ENCODE results near the gene STN1.

Gene STN1

DNA sequence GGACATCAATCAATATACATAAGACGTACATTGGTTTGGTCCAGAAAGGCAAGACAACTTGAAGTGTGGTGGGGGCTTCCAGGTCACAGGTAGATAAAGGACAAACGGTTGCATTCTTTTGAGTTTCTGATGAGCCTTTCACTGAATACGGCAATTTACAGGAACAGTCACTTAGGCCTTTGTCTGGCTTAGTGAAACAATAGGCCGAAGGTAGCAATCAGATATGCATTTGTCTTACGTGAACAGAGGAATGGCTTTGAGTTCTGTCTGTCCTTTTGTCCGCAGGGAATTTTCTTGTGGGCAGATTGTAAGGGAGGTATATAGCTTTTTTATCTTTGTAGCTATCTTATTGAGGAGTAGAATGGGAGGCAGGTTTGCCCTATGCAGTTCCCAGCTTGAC lies 10.8 kb upstream of the STN1 start:
- DNase-seq = no peak

DNA sequence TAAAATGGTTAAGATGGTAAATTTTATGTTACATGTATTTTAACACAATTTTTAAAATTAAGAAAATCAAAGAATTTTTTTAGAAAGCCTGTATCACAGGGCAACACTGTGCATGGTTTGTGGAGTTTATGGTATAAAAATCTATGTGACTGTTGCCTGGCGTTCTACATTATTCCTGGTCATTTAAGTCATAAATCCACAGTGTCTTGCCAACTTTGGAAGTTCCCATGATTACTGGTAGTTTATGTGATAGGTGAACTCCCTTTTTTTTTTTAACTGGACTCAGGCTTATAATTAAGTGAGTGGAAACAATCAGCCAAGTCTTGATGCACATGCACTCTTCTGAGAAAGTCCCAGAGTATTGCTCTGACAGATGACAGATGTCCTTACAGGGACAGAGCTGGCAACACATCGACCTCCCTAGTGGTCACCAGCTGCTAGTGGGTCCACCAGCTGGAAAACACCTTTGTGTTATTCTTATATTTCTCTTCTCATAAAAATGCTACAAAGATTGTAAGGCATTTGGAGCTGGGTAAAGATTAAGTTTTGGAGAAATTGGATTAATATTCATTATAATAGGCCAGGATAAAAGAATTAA lies 8.8 kb upstream of the STN1 start:
- no peak for DNase-seq

DNA sequence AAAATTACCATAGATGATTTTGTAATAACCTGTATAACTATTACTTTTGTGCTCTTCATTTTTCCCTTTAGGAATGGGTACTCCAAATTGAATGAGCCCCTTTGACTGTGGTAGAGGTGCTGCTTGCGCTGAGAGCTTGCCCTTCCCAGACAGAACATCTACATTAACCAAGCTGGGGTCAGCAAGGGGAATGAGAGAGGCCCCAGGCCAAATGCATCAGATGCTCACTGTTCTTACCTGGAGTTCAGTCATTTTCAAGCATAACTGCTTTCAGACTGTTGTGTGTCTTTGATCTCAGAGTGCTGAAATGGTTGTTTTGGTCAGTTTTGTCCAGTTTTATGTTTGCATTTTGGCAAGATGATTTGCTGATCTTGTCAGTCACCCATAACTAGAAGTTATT lies 7.6 kb upstream of the STN1 start:
- DNase-seq = no peak

DNA sequence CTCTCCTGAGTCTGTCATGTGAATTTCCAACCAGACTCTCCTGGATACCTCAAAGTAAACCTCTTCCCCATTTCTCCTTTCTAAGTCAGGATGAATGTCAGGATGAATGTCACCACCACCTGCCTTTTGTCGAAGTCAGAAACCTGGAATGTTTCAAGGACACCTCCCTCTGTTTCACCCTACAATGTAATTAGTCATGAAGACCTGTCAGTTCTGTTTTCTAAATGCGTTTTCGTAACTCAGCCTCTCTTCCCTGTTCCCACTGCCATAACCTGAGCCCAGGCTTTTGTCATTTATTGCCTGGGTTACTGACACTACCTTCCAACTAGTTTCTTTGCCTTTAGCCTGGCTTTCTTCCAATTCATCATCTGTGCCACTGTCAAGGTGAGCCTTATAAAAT lies 5.5 kb upstream of the STN1 start:
- no peak for DNase-seq

DNA sequence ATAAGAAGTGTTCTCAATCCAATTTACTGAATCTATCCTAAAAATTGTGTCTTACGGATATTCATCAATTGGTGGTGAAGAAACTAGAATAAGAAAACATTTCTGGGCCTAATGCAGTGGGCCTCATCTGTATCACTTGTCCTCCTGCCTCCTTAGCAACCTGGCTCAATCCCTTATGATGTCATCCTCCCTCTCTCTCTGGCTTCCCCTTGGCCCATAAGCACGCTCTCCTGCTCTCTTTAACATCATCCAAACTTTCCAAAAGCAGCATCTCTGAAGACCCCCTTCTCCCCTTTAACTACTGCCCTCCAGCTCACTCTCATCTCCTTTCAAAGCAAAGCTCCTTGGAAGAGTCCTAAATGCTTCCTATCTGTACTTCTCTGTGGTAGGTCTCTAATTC lies 4.7 kb upstream of the STN1 start:
- no peak for DNase-seq

DNA sequence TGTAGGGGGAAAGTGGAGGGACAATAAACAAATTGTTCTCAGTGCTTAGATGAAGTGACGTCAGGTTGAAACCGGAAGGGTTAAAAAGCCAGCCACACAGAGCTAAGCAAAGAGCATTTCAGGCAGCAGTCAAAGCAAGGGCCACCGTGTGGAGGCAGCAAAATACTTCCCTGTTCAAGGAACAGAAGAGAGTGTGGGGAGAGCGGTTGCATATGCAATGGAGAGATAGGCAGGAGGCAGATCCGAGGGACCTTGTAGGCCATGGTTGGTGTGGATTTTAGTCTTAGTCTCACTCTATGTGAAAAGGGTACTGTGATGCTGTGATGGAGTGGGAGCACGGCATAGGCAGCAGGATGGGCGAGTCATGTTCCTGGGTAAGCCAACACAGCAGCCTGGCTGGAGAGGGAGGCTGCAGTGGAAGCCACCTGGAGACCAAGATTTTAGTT lies 3.8 kb upstream of the STN1 start:
- peak; percentile 49 for DNase-seq

DNA sequence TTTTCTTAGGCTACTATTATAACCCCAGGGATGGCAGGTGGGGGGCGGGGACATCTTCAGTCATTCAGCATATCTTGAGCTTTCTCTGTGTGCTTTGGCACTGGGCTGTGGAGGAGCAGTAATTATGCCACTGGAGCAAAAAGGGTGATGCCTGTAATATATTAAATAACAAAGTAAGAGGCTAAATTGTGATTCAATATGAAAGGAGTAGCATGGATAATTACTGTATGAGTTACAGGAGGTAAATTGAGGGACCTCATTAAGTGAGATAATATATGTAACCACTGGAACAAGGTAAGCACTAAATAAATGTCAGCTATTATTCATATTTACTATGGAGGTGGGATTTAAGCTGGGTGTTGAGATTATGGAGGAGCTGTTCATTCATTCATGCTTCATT lies 3.3 kb upstream of the STN1 start:
- no peak for DNase-seq

DNA sequence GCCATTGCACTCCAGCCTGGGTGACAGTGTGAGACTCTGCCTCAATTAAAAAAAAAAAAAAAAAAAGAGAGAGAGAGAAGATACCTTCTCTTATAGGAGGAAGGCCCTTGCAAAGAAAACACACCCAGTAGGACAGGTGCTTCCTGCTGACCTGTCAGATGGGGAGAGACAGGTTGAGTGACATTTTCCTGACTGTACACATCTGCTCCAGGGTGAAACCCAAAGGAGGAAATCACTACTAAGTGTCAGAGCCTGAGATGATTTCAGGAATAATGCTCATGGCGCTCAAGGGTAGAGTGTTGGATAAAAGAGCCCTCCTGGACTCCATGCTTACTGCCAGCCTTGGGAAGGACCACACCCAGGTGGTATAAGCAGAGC lies 1.7 kb upstream of the STN1 start:
- DNase-seq = no peak

DNA sequence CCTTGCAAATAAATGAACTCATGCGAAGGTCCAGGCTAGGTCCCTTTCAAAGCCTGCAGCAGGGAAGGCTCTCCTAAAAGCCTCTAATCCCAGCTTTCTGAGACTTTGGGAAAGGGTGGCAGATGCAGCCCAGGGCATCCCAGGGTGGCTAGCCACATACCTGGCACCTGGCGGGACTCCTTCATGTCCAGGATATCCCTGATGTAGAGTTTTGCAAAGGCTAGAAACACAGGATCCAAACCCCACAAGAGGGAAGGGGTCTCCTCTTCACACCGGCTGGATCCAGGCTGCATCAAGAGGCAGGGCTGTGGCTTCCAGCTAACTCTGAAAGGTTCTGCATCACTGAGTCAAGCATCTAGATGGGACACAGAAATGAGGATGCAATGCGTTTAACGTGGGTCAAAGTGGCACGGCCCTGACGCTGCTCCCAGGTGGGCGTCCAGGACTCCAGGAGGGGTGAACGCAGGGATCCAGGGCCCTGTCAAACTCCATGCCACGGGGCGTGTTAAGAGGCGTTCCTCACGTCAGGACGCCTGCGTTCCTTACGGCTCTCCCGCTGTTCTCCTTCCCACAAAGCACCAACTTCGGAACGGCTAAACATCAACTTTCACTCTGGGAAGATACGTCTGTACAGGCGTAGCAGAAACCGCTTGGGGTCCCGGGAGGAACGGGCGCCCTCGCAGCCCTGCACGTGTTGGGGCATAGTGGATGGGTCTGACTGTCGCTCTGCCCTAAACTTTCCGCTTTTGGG lies 507 bp downstream of the STN1 start:
- DNase-seq = peak; percentile 57

DNA sequence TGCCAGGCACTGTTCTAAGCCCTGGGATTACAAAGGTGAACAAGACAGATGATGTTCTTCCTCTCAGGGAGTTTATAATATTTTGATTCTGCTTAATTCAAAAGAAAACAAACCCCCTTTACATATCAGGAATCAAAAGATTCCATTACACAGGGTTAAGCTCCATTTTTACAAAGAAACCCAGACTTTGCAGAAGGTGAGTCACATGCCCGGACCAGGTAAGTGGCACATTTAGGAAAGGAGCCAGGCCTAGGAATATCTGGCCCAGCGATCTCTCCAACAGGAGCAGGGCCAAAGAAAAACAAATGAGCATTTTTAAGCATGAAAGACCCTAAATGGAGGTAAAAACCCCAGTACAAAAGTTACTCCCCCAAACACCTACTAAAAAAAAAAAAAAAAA lies 1.1 kb downstream of the STN1 start:
- no peak for DNase-seq

DNA sequence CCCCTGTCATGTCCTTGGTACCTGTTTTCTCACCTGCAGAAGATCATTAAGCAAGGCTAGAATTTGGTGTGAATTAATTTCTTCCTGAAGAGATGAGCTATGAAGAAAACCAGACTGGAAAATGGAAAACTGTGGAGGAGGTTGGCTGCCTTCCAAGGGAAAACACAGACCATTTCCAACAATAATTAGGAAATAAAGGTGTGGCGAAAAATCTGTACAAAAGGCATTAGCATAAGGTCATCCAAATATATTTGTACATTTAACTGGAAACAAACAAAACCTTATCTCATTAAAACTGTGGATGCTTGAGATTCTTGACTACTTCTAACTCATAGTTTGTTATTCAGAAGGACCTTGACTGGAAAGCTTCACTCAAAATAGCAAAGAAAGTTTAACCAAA lies 1.7 kb downstream of the STN1 start:
- DNase-seq = no peak

DNA sequence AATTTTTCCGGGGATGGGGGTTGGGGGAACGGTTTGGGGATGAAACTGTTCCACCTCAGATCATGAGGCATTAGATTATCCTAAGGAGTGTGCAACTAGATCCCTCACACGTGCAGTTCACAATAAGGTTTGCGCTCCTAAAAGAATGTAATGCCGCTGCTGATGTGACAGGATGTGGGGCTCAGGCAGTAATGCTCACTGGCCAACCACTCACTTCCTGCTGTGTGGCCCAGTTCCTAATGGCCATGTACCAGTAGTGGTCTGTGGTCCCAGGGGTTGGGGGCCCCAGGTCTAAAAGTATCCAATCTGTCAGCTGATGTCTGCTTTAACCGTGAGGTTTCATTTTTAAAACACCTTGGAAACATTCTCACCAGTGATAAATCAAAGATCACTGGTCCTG lies 2.2 kb downstream of the STN1 start:
- DNase-seq = peak; percentile 51

DNA sequence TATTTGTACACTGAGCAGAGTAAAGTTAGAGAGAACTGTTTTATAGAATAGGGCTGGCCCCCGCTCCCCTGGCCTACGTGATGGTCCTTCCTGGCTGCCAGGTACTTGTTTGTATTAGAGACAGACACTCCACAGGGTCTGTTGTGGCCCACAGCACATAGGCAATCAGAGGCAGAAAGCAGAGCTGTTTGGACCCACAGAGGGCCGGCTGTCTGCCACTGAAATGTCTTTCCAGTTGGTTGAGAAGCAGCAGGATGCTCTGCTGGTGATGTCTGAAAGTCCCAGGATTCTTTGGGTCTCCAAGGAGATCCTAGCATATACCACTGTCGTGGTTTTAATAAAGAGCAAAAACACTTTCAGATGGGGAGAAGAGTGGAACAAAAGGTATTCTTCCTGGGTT lies 5.2 kb downstream of the STN1 start:
- DNase-seq = no peak

DNA sequence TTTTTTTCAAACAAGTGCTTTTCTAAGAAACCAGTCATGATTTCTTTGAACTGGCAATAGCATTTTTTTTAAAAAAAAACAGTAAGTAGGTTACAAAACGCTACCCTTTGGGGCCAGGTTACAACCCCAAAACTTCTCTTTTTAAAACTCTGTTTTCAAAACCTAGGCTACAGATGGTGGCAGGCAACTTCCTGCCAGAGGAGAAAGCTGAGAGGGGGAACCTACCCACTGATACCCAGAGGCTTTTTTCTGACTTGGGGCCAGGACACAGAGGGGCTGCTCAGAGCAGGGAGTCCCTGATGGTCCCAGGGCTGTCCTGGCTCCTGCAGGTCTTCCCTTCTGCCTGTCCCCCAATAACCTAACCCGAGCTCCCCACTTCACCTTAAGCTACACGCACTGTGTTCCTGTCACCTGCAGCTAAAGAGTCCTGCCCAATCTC lies 6.9 kb downstream of the STN1 start:
- DNase-seq = peak; percentile 48

DNA sequence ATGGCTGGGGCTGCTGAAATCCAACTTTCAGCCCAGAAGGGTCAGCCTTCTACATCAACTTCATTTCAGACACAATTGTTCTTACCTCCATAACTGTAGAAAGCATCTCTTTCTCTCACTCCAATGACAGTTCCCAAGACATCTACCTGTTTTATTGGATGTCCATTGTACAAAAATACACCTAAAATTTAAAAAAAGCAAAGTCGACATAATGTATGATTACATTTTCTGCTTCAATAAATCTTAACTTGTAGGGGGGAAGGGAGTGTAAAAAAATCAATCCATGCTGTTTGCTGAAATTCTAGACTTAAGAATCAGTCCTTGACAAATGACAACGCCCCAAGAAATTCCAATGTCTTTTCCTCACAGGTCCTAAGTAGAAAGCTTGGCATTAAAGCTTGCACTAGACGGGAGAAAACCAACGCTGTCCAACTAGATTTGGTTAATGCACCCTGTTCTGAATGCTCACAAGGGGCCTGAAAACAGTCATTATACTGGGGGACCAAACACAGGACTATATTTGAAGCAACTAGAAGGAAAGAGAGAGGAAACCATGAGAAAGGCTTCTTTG lies 7.5 kb downstream of the STN1 start:
- no peak for DNase-seq

DNA sequence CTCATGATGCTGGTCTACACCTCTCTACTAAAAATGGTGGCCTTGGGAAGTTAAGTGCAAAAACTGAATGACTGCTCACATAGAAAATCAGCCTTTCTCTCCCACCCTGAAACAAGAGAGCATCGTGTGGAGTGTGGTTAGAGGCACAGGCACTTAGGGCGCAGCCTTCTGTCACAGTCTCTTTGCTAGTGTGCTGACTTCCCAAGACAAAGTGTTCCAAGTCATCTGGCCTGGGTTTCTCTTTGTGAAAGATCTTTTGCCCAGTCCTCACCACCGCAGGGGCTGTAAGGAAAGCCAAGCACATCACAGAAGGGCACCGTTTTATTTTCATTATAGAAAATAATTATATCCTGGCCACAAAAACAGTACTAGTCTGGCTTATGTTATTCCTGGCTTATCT lies 12.5 kb downstream of the STN1 start:
- no peak for DNase-seq

DNA sequence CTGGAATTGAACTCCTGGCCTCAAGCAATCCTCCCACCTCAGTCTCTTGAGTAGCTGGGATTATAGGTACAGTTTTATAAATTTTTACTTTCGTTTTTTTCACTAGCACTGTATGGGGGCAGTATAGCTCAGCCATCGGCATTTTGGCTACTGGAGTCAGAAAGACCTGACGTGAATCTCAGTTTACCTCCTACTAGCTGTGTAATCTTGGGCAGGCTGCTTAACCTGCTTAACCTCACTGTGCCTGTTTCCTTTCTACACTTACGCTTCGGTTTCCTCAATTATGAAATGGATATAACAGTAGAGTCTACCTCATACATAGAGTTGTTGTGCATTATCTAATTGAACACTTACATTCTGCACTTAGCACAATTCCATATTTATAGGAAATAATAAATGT lies 16.7 kb downstream of the STN1 start:
- DNase-seq = no peak

DNA sequence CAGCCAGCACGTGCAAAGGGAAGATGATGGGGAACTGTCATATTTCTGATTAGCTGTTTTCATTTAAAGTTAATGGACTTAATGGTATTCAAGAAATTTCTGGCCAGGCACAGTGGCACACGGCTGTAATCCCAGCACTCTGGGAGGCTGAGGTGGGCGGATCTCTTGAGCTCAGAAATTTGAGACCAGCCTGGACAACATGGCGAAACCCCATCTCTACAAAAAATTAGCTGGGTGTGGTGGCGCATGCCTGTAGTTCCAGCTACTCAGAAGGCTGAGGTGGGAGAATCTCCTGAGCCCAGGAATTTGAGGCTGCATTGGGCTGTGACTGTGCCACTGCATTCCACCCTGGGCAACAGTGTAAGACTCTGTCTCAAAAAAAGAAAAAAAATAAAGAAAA lies 18.7 kb downstream of the STN1 start:
- DNase-seq = no peak

DNA sequence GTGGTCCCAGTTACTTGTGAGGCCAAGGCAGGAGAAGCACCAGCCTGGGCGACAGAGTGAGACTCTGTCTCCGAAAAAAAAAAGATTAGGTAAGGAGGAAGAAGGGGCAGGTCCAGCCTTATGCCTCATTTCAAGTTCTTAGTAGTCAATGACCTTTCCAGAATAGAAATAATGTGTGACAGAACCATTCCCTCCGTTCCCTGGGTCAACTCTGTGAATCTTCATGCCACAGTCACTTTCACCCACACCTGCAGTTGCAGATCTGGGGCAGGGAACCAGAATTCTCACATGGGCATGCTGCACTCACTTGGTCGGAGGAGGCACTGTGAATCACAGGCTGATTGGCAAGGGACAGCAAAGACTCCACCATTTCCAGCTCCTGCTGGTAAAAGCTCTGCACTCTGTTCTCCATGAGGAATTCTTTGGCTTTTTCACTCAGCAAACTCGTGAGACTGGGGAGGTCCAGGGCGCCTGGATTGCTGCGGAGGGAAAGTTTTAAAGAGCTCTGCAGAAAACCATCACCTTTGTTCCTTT lies 20.7 kb downstream of the STN1 start:
- DNase-seq = no peak

DNA sequence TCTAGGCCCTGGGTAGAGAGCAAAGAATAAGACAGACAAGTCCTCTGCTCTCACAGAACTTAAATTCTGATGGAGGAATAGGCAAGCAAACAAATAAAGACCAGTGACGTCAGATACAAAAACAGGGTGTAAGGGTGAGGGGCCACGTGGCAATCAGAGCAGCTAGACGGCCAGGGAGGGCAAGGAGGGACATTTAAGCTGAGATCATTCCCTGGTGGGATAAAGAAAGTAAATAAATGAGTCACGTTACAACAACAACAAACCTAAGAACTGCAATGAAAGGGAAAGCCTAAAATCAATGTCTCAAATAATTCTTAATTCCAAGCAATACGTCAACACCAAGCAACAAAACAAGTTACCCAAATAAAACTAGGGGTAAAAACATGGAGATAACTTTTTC lies 21.8 kb downstream of the STN1 start:
- DNase-seq = no peak

DNA sequence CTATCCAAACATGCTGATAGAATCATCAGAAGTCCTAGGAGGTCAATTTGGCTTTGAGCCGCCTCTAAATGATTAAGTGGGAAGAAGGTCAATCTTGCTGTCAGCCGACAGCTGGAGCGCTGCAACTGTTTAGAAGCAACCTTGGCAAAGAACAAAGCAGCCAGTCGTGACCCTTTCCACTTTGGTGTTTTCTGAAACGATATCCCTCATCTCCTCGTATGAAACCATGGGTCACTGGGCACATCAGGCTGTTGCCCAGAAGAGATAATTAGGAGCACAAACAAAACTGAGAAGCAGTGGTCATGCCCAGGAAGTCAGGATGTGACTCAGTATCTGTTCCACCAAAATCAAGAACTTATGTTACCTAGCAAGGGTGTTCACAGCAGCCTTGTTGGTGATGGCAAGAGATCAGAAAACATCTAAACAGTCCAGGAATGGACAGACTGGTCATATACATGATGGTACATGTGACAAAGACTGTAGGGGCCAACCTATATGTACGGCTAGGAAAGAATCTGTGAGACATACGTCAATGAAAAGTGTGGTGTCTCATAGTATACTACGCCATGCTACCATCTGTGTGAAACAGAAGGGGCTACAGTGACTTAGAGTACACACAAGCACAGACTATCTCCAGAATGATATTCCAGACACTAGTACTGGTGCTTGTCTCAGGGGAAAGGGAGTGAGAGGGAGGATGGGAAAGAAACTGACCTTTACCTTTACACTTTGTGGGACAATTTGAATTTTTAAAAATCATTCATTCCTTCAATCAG lies 22.4 kb downstream of the STN1 start:
- no peak for DNase-seq

DNA sequence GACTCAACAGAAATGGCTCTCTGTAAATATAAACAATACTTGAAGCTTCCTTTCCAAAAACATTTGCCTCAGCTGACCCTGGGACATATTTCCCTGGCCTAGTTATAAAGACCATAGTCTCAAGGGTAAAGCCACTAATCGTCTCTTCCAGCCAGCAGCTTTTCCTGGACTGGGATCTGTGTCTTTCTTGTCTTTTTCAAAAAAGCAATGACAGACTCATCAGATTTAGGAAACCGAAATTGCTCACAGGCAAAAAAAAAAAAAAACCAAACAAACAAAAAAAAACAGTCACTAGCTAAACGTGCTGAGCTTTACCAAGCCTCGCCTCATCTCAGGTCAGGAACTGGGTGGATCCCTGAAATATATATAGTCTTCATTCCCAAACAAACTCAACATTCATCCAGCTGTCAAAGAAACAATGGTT lies 23.5 kb downstream of the STN1 start:
- DNase-seq = no peak

DNA sequence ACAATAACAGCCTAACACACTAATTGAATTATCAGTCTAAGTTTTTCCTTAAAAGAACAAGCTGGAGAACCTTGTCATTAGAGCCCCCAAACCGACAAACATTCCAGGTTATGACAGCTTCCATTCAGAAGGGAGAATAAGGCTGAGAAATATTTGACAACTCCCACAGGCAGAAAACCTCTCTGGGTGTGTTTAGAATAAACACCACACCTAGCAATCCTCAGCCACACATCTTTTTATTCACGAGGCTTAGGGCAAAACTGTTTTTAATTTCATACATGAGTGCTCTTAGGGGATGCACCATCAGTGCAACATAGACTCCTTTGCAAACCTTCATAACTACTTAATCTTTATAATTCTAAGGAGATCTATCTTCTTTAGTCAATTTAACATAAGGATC lies 24.2 kb downstream of the STN1 start:
- no peak for DNase-seq

DNA sequence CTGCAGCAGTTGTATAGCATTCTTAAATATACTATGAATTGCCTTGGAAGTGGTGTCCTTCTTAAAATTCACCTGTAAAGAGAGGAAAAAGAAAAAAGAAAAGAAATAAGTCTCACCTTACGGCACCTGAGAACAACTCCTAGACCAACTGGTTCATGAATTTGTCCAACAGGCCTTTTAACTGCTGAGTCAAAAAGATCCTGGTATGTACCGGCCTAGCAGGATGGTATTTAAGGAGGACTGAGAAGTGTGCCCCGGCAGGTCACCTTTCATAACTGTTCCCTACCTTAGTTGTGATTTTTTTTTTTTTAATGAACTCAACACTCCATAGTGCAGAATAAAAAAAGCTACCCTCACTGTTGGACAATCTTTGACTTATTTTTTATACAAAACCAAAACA lies 25.8 kb downstream of the STN1 start:
- no peak for DNase-seq
